Left lobe of liver (tissue), 2 donors: ENCODE measurements around the gene TMCC3. TPM values are rescaled to one million over a fixed set of nuclear protein-coding genes. Genes with fewer than 3 reads are reported as not detected.

Experiments
- ATAC-seq: fragments of 200-7000 bp; cut with Tn5 transposase; one replicate; pipeline ENCODE4 v1.9.1; 2020; ENCODE audit warnings: mild to moderate bottlenecking, moderate library complexity
- DNase-seq: peaks from one replicate; pipeline ENCODE4 v3.0.0-alpha.2; 2020; ENCODE audit warnings: low spot score
- total RNA-seq: library from RNA; stranded (reverse); gene quantifications from one replicate; pipeline ENCODE4 v1.2.1, GENCODE V29; 2021
- donor health status: DM: no; HTN: no; CAD: no; lungs with moderate emphysema.
- donor health status: DM: no; HTN: yes; CAD: no.

Gene TMCC3
- total RNA-seq, 1 donor from 2014 or later: 2.6 TPM

DNA sequence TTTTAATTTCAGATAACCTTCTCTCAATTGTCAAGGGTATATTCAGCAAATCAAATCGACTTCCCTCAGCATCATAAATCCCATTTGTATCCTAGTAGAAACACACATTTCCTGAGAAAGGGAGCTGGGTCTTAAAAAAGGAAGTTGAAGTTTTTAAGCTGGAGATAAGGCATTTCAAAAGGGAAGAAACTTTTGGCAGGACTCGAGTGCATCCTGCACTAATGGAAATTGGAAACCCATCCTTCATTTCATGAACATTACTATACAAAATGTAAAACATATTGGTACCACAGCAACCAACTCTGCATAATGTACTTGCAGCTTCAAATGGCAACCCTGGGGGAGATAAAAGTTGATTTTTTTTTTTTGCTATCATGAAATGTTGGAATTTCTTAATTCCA, 23.7 kb upstream of the TMCC3 start:
- no peak for ATAC-seq
- no peak for DNase-seq

DNA sequence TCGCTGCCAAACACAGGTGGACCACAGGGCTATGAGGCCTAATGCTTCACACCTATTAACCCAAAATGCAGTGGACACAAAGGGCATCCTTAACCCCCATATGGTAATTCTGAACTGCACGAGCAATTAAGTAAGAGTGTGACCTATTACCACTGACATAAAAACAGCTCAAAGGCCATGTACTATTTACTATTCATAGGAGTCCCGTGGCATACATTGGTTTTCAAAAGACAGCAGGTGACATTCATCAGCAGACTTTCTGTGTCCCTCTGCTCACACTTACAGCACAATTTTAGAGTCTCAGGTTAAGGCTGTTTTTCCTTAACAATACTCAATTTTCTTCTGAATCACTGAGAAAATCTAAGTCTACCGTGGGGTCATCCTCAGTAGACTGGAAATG, 23.1 kb upstream of the TMCC3 start:
- ATAC-seq (no peak), DNase-seq (no peak)

DNA sequence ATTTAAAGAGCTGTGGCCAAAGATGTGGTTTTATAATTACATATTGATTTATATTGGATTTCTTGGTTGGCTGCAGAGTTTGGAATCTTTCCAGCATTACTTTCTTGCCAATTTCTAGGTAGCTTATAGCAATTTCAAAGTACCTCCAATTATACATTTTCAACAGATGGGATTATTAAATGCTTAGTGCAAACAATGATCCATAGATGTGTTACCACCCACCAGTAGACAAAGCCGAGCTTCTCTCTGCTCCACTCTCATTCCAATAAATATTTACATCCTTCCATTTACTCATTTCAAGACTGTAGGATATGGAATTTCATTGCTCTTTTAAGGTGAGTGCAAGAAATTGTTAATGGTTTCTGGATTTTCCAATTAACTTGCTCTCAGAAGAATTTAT, 21.6 kb upstream of the TMCC3 start:
- no peak for DNase-seq
- ATAC-seq: no peak

DNA sequence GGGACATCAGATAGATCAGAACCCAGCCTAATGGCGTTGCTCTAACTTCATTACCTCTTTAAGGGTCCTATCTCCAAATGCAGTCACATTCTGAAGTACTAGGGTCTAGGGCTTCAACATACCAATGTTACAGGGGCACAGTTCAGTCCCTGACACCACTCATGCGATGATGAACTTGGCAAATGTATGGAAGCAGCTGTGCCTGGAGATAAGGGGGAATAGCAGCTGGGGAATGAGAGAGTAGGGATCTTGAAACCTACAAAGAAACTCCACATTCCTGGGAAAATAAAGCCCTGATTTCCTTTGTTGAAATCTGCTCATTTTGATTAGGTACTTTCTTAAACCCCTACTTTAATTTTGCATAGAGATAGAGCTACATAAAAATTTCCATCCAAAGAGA, 20.5 kb upstream of the TMCC3 start:
- DNase-seq: no peak
- ATAC-seq: no peak

DNA sequence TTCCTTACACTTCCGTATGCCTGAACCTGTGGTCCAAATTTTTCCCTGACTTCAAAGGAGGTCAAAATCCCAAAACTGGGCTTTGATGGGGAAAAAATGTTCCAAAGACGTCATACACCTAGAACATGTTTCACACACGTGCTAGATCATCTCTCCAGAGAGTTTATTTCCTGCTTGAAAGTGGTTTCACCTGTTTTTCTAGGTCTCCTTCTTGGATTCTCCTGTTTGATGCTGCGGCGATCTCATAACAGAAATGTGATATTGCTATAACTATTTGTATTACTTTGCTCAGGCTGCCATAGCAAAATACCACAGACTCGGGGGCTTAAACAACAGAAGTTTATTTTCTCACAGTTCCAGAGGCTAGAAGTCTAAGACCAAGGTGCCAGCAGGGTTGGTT, 19.7 kb upstream of the TMCC3 start:
- ATAC-seq (no peak), DNase-seq (no peak)

DNA sequence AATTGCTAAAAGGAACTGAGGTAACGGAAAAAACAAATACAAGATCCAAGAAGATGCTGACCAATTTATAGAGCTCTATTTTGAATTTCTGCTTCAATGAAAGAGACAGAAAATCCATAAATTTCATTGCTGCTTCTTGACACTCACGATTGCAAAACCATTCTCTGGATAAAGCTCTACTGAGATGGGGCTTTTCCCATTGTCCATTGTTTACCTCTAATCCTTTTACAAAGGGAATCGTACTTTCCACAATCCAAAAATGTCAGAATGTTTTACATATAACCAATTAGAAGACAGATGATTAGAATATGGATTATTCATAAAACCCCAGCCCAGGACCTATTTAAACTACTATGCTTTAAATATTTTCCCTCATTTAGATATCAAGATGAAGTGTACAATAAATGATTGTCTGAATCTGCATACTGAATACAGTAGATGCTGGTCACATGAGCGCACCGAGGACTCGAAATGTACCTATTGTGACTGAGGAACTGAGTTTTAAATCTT, 16.7 kb upstream of the TMCC3 start:
- DNase-seq (no peak), ATAC-seq (no peak)

DNA sequence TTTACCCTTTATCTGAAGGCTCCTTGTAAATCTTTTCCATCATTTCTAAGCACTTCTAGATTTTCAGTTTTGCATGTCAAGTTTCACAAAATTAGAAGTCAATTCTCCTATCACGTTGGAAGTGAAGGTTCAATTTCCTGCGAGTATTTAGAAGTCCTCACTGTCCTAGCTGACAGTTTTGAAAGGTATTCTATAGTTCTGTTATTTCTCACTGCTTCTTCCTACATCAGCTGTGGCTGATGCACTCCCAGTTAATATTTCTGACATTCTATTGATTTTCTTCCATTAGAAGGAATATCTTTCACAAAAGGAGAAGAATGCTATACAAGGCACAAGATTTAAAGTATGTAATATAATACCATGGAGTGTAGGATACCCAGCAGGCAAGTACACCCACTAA, 15.8 kb upstream of the TMCC3 start:
- no peak for DNase-seq
- no peak for ATAC-seq

DNA sequence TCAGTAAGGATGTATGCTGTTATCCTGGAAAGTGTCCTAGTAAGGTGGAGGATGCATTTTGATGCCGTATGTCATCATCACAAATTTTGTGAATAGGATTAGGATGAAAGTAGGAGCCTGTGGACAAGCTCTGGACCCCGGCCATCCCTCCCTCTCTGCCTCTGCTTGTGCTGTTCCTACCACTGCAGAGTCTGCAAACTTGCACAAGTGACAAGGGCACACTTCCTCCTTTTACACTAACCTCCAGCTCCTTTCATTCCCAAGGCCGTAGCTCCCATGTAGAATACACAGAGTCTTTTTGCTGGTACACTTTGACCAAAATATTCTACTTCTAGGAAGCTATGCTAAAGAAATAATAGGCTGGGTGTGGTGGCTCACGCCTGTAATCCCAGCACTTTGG, 13.3 kb upstream of the TMCC3 start:
- DNase-seq: no peak
- peak; percentile 36 for ATAC-seq

DNA sequence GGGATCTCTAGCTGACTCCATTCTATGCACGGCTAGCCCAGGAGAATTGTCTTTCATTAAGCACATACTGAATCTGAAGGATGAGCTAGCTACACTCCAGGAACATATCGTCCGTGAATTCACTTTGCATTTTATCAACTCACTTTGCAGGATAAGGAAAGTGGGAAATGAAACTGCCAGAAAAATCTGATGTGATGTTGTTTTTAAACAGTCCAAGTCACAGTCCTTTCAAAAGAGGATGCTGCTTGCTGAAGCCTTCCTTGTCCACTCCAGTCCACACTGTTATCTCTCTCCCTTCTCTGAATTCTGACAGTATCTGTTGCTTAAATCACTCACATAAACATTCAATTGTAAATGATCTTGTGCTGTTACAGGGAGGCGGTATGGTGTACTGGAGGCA, 12.7 kb upstream of the TMCC3 start:
- DNase-seq (no peak), ATAC-seq (no peak)

DNA sequence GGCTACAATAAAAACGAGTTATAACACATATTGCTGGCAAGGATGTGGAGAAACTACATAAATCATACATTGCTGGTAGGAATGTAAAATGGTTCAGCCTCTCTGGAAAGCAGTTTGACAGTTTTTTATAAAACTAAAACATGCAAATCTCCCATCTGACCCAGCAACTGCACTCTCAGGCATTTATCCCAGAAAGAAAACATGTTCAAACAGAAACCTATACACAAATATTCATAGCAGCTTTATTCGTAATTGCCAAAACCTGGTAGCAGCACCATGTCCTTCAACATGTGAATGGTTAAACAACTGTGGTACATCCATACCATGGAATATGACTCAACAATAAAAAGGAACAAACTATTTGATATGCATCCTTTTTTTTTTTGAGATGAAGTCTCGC, 10.1 kb upstream of the TMCC3 start:
- no peak for ATAC-seq
- DNase-seq: no peak

DNA sequence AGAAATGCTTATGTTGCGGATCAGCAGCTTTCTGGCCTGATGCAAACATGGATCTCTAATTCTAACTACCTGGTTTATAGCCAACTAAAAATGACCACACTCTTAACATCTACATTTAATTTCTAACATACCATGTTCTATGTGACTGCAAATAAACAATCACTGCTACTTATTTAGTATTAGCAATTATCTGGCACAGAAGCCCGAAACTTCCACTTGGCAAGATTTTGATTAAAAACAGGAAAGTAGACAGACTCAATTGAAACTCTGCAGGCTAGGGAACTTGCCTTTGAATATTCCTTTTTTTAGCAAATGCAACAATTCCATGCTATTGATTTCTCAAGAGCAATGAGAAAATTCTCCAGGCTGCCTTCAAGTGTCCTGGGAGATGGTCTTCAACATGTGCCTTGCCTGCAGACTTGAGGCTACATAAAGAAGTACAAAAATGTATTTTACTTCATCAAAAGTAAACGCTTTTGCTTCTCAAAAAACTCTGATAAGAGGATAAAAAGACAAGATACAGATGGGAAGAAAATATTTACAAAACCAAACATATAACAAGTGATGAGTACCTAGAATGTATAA, 9.1 kb upstream of the TMCC3 start:
- ATAC-seq (no peak), DNase-seq (no peak)

DNA sequence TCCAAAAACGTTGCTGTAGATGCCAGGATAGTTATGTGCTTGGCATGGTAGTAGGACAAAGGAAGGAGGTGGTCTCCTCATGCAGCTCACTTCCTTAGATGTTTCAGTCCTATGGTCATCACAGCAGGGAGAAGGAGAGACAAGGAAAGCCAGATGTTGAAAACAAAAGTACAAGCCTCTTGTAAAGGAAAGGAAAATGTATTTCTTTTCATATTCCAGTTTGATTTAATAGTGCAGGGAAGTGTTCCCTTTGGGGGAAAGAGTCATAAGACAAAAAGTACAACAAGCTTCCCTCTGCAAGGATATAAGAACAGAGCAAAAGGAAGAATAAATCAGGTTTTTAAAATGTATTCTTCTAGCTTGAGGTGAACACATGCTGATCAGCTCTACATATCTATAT, 8.6 kb upstream of the TMCC3 start:
- ATAC-seq (no peak), DNase-seq (no peak)

DNA sequence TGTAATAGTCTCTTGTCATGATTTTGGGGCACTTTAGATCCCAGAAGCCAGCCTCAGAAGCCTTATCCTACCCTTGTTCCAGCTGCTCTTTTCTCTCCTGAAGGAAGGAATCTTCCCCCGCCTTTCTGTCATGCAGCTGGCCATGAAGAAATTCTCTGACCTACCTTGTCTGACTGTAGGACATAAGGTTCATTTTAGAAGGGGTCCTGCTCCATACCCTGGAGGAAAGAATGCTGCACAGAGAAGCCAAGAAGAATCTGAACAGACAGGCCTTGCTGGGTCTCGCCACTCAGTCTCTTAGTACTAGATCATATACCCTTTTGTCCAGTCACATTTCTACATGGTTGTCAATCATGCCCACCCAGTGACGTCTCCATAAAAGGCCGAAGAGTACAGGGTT, 6.2 kb upstream of the TMCC3 start:
- DNase-seq (no peak), ATAC-seq (no peak)

DNA sequence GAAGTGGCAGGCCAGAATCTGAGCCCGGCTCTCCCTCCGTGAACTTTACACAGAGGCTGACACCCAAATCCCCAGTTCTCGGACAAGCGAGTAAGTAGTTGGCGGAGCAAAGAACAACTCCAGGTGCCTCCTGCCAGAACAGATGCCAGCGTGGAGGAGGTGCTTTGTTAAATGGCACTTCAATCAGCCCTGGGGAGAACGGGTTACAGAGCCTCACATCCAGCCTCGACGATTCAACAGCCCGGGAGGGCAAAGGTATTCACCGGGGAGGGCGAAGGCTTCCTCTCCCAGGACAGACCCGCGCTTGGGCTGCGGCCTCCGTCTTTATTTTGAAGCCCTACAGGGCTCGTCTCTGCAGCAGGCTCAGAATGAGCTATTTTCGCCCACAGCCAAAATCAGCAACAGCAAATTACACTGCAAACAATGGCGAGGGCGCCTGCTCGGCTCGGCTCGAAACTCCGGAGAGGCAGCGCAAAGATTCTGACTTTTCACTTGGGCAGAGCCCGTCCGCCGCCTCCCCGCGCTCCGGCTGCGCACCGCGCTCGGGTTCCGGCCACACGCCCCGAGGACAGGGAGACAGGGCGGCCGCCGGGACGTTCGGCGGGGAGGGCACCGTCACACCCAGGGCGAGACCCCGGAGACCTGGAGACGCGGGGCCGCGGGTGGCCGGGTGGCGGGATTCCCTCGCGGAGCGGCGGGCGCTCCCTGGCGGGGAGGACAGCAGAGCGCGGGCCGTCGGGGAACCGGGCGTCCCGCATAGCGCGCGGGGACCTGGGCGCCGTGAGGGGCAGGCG, 811 bp downstream of the TMCC3 start:
- peak; percentile 83 for DNase-seq
- peak; percentile 78 for ATAC-seq

DNA sequence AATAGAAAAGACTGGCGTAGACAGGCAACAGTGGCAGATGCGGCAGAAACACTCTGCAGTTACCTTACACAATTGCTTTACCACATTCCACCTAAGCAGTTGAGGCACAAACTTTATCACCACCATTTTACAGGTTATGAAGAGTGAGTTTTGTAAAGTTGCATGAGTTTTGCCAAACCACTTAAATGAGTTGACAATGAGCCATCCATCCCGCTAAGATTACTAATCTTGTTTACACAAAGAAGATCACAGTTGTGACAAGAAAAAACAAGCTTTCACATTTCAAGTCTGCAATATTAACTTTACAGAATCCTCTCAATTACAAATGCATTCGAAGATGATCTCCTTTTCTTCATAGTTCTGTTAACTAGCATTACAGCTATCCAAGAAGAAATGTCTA, 1.8 kb downstream of the TMCC3 start:
- ATAC-seq: no peak

DNA sequence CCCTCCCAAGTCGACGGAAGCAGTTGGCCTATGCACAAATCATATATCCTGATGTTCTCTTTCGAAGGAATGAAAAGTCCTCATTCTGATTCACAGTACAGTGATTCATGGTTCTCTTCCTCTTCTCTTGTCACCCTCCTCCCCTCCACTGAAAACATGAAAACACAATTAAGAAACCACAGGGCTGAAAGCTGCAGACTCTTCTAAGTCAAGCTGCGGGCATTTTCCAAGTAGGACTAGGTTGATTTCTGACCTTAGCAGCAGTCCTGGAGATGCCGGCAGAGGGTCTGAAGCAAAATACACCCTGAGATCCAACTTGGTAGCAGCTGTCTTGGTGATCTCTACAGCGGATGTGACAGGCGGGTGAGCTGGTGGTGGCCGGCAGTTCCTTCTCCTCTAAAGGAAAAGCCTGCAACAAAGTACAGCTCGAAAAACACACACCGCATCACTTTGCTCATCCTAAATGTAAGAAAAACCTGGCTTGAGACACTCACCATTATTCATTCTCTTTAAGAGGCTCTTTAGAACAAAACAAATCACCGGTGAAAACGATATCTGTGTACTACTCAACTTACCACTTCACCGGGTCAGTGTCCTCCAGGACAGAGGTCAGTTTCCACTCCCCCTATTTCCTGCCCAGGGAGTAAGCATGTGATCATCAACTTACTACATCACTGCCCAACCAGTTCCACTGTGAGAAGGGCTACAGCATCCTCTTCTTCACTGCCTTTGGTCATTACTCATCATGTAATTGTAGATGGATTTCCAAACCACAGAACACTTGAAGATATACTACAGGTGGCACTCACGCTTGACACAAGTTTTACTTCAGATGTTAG, 6.0 kb downstream of the TMCC3 start:
- DNase-seq (peak; percentile 65), ATAC-seq (peak; percentile 67)

More for the DNA sequence above, 1.8 kb downstream of the TMCC3 start:
- DNase-seq: no peak

DNA sequence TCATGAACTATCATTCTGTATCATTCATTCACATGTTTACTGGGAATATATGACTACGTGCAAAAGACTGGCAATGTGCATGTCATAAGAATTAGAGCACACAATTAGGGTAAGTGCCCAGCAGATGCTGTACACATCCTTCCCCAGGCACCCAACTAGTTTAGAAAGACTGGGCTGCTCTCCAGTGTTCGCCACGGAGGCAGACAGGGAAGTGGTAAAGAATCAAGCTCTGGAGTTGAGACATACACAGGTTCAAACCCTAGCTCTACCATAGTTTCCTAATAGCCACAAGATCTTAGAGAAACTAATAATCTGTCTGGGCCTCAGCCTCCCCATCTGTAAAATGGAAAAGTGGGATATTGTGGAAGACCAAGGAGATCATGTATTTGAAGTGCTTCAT, 6.8 kb downstream of the TMCC3 start:
- DNase-seq (no peak), ATAC-seq (peak; percentile 15)

DNA sequence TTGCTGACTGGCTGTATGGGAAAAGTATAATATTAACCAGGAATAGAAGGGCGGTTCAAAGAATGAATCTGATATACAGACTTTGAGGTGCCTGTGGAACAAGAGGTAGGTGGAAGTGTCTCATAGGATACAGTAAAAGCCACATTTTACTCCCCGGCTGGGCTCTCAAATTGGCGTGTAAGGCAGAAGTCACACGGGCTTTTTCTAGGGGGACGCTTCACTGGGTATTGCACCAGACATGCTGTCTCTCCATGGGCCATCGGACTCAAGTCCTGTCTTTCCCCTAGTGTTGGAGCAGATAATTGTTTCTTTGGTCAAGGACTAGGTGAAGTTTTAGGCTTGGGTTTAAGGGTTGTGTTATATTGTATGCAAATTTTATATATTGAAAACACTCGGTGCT, 9.1 kb downstream of the TMCC3 start:
- ATAC-seq (no peak), DNase-seq (no peak)

DNA sequence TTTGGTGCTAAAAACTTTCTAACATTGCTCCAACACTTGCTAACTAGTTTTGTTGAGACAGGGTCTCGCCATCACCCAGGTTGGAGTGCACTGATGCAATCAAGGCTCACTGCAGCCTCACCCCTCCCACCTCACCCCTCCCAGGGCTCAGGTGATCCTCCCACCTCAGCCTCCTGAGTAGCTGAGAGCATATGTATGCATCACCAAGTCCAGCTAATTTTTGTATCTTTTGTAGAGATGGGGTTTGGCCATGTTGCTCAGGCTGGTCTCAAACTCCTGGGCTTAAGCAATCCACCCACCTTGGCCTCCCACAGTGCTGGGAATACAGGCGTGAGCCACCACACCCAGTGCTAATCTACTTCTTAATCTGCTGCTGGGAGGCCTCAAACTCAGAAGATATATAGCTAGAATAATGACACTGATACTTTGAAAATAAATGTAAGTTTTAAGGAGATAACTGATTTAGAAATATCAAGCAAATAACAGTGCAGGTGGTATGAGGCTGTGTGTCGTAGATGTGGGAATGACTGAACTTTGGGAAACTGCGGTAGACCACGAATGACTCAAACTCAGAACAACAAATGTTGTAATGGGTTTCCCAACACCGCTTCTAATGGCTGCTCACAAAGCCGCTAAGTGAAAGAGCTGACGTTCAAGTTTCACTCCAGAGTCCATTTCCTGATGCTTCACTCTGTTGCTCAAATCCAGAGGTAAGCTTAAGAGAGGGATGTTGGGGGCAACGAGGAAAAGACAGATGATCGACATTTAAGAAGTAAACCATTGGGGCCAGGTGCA, 10.0 kb downstream of the TMCC3 start:
- DNase-seq (no peak), ATAC-seq (no peak)

DNA sequence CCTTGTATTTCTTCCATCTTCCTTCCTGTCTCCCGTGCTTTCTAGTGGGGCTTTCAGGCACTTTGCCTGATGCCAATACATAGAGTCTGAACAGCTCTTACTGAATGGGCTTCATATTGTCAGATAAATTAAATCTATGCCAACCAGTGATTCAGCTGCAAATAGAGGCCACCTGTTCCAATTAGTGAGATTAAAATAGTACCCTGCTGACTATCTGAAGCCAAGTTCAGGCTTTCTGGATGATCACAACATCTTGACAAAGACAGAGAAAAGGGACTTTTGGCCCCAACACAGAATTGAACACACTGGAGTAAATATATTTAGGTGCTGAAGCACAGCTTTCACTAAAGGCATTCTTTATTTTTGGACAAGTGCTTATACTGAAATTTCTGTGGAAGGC, 11.8 kb downstream of the TMCC3 start:
- ATAC-seq (no peak), DNase-seq (no peak)
